GM08714 (cell line): ENCODE measurements around the gene CARD6.
"Not testable (repeated sequence)": the region's sequence is repeated elsewhere in the genome, so short reads cannot be mapped to it uniquely, and the experiment has no call there.

Experiments
- H3K4me3 ChIP-seq: fragments of 200-500 bp; sonication (Bioruptor generic); 2 replicates; pipeline ENCODE4 v1.5.1; 2014; ENCODE audit warnings: mild to moderate bottlenecking, low read length, inconsistent platforms
- ZNF274 ChIP-seq: IDR thresholded peaks from 2 replicates; pipeline ENCODE4 v1.6.1; 2012; ENCODE audit warnings: mild to moderate bottlenecking, low read depth, low read length

Gene CARD6

DNA sequence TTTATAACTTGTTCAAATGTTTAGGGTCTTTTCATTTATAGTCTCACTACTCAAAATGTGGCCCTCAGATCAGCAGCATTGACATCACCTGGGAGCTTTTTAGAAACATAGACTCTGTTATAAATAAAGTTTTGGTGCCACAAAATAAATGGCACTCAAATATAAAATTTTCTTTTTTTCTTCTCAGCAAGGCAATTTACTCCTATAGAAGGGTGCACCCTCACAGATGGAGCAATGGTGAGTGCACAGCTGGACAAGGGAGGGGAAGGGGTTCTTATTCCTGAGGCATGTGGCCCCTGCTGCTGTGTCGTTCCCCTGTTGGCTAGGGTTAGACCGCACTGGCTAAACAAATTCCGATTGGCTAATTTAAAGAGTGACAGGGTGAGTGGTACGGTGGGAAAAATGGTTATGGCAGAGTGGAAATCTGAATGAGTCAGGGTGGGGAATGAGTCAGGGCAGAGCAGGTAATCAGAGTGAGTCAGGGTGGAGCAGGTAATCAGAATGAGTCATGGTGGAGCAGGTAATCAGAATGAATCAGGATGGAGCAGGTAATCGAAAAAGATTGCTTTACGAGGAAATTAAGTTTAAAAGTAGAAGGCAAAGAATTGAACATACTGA is 36.3 kb downstream of the CARD6 start:
- no peak for TF ChIP-seq ZNF274
- no peak overlapping the region for H3K4me3 ChIP-seq

DNA sequence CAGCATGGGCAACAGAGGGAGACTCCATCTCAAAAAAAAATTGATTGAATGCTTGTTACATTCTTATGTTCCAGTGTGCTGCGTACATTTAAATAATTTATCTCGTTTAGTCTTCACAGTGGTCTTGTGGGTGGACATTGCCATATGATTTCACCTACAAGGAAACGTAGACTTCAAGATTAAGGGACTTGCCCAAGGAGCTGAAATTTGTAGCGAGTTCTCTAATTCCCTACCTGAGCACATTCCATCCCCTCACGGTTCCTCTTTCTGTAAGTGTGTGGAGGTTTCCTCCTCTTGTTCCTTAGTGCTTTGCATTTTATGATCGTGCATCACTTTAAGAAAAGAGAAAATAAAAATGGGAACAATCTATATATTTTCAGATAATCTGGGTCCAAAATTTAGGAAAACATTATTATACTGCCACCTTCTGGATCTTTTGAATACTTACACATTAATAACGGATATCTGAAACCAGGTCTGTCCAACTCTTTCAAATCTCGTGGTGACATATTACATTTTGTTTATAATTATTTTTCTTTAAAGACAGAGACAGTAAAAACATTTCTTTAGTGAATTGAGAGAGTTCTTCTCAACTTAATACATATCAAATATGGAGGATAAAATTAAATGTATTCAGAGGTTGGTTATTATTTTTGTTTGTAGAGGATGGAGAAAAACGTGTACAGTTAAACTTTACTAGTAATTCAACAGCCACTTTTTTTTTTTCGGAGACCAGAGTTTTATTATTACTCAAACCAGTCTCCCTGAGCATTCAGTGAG is 38.2 kb downstream of the CARD6 start:
- TF ChIP-seq ZNF274: no peak
- H3K4me3 ChIP-seq: no peak overlapping the region

DNA sequence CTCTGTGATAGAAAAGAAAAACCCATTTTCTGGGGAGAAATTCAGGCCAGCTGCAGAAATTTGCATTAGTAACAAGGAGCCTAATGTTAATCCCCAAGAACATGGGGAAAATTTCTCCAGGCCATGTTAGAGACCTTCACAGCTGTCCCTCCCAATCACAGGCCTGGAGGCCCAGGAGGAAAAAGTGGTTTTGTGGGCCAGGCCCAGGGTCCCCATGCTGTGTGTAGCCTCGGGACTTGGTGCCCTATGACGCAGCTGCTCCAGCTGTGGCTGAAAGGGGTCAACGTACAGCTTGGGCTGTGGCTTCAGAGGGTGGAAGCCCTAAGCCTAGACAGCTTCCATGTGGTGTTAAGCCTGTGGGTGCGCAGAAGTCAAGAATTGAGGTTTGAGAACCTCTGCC is 41.1 kb downstream of the CARD6 start:
- H3K4me3 ChIP-seq: no peak overlapping the region
- TF ChIP-seq ZNF274: no peak

DNA sequence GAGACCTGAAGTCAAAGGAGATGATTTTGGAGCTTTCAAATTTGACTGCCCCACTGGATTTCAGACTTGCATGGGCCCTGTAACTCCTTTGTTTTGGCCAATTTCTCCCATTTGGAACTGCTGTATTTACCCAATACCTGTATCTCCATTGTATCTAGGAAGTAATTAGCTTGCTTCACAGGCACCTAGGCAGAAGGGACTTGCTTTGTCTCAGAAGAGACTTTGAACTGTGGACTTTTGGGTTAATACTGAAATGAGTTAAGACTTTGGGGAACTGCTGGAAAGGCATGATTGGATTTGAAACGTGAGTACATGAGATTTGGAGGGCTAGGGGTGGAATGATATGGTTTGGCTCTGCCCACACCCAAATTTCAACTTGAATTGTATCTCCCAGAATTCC is 41.9 kb downstream of the CARD6 start:
- H3K4me3 ChIP-seq: not testable (repeated sequence)

DNA sequence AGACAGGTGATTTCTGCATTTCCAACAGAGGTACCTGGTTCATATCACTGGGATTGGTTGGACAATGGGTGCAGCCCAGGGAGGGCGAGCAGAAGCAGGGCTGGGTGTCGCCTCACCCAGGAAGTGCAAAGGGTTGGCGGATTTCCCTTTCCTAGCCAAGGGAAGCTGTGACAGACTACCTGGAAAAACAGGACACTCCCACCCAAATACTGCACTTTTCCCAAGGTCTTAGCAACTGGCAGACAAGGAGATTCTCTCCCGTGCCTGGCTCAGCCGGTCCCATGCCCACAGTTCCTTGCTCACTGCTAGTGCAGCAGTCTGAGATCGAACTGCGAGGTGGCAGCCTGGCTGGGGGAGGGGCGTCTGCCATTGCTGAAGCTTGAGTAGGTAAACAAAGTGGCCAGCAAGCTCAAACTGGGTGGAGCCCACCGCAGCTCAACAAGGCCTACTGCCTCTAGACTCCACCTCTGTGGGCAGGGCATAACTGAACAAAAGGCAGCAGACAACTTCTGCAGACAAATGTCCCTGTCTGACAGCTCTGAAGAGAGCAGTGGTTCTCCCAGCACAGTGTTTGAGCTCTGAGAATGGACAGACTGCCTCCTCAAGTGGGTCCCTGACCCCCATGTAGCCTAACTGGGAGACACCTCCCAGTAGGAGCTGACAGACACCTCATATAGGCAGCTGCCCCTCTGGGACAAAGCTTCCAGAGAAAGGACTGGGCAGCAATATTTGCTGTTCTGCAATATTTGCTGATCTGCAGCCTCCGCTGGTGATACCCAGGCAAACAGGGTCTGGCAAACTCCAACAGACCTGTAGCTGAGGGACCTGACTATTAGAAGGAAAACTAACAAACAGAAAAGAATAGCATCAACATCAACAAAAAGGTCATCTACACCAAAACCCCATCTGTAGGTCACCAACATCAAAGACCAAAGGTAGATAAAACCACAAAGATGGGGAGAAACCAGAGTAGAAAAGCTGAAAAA is 54.6 kb downstream of the CARD6 start:
- H3K4me3 ChIP-seq: not testable (repeated sequence)

GRCh38 chr5:40904205-40904993 is 63.2 kb downstream of the CARD6 start:
- no peak overlapping the region for H3K4me3 ChIP-seq
- TF ChIP-seq ZNF274: no peak

DNA sequence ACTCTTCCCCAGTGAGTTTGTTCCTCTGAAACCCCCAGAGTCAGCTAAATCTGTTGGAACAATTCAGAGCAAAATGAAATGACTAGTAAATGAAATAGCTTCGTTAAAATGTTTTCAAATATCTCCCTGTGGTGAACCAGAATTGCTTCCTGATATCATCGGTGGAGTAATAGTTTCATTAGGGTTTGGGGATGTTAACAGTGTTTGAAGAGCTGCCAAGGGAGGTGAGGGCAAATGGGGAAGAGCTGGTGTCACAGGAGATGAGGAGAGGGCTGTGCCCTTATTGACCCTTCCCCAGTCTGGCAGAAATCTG is 63.8 kb downstream of the CARD6 start:
- H3K4me3 ChIP-seq: no peak overlapping the region
- TF ChIP-seq ZNF274: no peak

DNA sequence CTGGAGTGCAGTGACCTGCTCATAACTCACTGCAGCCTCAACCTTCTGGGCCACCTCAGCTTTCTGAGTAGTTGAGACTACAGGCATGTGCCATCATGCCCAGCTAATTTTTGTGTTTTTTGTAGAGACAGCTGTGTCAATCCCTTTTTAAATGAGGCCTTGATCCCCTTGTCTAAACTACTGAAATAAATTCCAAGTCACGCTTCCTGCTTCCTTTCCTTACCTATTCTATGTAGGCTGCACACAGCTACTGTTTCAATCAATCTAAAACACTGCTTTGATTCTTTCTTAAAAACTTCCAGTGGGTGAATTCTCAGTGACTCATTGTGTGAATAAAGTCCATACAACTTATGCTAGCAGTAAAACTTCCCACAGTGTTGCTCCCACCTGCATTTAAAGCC is 65.2 kb downstream of the CARD6 start:
- no peak overlapping the region for H3K4me3 ChIP-seq
- TF ChIP-seq ZNF274: no peak

DNA sequence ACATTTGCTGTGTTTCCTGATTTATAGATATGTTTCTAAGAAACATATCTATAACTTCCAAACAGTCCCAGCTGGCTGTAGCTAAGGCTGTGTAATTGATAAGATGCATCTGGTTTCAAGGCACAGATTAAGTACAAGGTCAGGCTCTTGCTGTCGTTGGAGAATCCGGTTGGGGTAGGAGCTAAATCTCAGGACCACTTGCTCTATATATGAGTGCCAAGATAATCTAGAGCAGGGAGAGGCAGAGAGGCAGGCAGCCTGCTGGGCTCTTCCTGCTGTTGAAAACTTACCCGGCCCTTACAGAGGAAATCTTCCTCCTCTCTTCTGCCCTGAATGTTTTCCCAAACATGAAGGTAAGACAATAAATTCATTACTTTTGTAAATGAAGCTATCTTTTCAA is 68.1 kb downstream of the CARD6 start, which contains the start of gene C7:
Gene C7, plus strand, starts transcription at position 234 of the 400 bp plus-strand sequence. Its CDS starts 114 bp downstream, at position 348.
- TF ChIP-seq ZNF274: no peak
- H3K4me3 ChIP-seq: no peak within 1 kb of the TSS

DNA sequence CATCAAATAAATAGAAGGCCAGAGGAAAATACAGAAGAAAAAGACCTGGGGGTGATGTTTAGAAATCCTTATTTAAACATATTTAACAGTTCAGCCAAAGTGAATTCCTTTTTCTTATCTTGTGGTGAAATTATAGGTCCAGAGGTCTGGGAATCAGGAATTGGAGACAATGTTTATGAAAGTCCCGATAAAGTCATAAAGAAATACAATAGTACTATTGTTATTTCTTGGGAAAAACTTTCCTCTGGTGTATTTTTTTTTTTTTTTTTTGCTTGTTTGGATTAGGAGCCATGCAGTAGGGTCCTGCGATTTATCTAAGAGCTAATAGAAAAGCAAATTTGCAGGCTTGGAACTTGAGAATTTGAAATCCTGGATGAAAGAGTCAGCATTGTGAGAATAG is 68.6 kb downstream of the CARD6 start:
- no peak overlapping the region for H3K4me3 ChIP-seq
- no peak for TF ChIP-seq ZNF274
